Panc1 (cell line): Measurements from ENCODE around the gene CLRN3.

Experiments
- POLR2AphosphoS5 ChIP-seq: IDR thresholded peaks from 2 replicates; pipeline ENCODE4 v1.6.1; 2012; ENCODE audit warnings: mild to moderate bottlenecking, low read depth, low read length, moderate library complexity
- TF ChIP-seq, protein P1 (sequence below): fragments of 450-650 bp; IDR thresholded peaks from 2 replicates; pipeline ENCODE4 v1.5.1; 2017; ENCODE audit warnings: mild to moderate bottlenecking

DNA sequence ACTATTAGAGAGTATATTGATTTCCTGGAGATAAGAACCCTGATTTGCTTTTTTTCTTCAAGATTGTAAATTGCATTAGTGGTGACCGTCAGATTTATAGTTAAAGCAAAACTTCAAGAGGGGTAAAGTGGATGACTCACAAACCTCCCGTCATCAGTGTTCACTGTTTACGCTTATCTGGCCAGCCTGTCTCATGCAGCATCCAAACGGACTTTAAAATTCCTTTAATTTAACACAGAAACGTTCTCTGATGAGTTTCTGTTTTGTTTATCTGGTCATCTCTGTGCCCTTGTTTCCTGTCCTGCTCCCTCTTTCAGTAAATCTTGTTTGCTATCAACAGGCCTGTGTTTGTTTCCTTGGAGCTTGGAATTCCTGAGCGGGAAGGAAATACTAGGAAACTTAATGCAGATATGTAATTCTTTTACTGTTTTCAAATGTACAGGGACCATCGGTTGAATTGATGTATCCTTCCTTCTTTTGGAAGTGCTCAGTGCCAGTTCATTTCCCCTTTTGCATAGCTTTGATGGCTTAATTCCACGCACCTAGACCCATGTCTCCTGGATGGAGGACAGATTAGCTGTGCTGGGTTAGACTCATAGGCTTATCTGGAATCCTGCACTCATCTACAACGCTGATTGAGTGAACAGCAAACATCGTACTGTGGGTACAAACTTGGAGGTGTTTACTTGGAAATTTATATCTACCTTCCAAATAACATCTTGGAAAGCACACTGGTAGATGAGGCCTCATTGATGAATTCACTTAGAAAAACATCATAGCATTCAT lies 35.5 kb upstream of the CLRN3 start:
- TF ChIP-seq, protein P1, sequence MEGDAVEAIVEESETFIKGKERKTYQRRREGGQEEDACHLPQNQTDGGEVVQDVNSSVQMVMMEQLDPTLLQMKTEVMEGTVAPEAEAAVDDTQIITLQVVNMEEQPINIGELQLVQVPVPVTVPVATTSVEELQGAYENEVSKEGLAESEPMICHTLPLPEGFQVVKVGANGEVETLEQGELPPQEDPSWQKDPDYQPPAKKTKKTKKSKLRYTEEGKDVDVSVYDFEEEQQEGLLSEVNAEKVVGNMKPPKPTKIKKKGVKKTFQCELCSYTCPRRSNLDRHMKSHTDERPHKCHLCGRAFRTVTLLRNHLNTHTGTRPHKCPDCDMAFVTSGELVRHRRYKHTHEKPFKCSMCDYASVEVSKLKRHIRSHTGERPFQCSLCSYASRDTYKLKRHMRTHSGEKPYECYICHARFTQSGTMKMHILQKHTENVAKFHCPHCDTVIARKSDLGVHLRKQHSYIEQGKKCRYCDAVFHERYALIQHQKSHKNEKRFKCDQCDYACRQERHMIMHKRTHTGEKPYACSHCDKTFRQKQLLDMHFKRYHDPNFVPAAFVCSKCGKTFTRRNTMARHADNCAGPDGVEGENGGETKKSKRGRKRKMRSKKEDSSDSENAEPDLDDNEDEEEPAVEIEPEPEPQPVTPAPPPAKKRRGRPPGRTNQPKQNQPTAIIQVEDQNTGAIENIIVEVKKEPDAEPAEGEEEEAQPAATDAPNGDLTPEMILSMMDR: no peak
- no peak for TF ChIP-seq POLR2AphosphoS5
